CD4-positive, CD25-positive, alpha-beta regulatory T cell (primary cell): ENCODE results near the gene CLIP4. TPM values are rescaled to one million over a fixed set of nuclear protein-coding genes. Genes with fewer than 3 reads are reported as not detected.

Experiments
- ATAC-seq, 2 donors: fragments of 150-1000 bp; cut with Tn5 transposase; one replicate each; pipeline ENCODE4 v1.10.0; 2021; ENCODE audit warnings: low read depth in 2 of 2, moderate number of reproducible peaks in 2 of 2, moderate library complexity in 1 of 2
- DNase-seq, 3 donors: peaks; one replicate each; pipeline versions ENCODE4 v3.0.0 to v3.0.0-alpha.2; 2012 to 2022; ENCODE audit warnings: mixed read lengths in 1 of 3
- H3K27ac ChIP-seq: one replicate; pipeline ENCODE4 v1.7.0; 2013; ENCODE audit warnings: mild to moderate bottlenecking, low read length; ENCODE audit not compliant: insufficient read depth, poor library complexity, severe bottlenecking
- H3K27me3 ChIP-seq: one replicate; pipeline ENCODE4 v1.7.0; 2013; ENCODE audit warnings: low read length; ENCODE audit not compliant: control insufficient read depth, insufficient read depth
- H3K36me3 ChIP-seq: one replicate; pipeline ENCODE4 v1.7.0; 2013; ENCODE audit warnings: mild to moderate bottlenecking, low read length, moderate library complexity; ENCODE audit not compliant: control insufficient read depth, insufficient read depth
- H3K4me1 ChIP-seq: 2 replicates; pipeline ENCODE4 v1.7.0; 2013; ENCODE audit warnings: mild to moderate bottlenecking, low read length; ENCODE audit not compliant: insufficient read depth, control insufficient read depth, poor library complexity, severe bottlenecking
- H3K4me3 ChIP-seq: one replicate; pipeline ENCODE4 v1.7.0; 2013; ENCODE audit warnings: low read depth, mild to moderate bottlenecking, low read length, moderate library complexity
- H3K9me3 ChIP-seq, 2 experiments: 1 replicate in 1 of 2; 2 replicates in 1 of 2; pipeline ENCODE4 v1.7.0; 2013; ENCODE audit warnings: low read length in 2 of 2, mild to moderate bottlenecking in 1 of 2, moderate library complexity in 1 of 2; ENCODE audit not compliant: control insufficient read depth in 2 of 2
- H3K27ac Mint-ChIP-seq, 3 donors: one replicate each; pipeline ENCODE4 v1.8.0; 2020 to 2022; ENCODE audit warnings: mild to moderate bottlenecking in 3 of 3, mixed read lengths in 3 of 3, moderate library complexity in 2 of 3
- H3K27me3 Mint-ChIP-seq: one replicate; pipeline ENCODE4 v1.8.0; 2022; ENCODE audit warnings: mild to moderate bottlenecking, mixed read lengths
- H3K36me3 Mint-ChIP-seq: one replicate; pipeline ENCODE4 v1.8.0; 2020; ENCODE audit warnings: mixed read lengths
- H3K4me1 Mint-ChIP-seq, 4 donors: one replicate each; pipeline ENCODE4 v1.8.0; 2020 to 2022; ENCODE audit warnings: mixed read lengths in 4 of 4, mild to moderate bottlenecking in 1 of 4
- H3K4me3 Mint-ChIP-seq, 4 donors: one replicate each; pipeline ENCODE4 v1.8.0; 2020 to 2022; ENCODE audit warnings: mild to moderate bottlenecking in 4 of 4, mixed read lengths in 4 of 4, moderate library complexity in 3 of 4
- H3K9me3 Mint-ChIP-seq, 7 donors: one replicate each; pipeline ENCODE4 v1.8.0; 2020 to 2022; ENCODE audit warnings: mixed read lengths in 7 of 7, mild to moderate bottlenecking in 3 of 7, moderate library complexity in 2 of 7
- polyA plus RNA-seq, 4 donors: library from polyadenylated mRNA; unstranded; fragments of 300-500 nt; fragmentation: Illumina TruSeq; gene quantifications; one replicate each; pipeline ENCODE4 v1.2.3, GENCODE V29; 2021
- total RNA-seq: library from RNA; stranded (reverse); gene quantifications from one replicate; pipeline ENCODE4 v1.2.3, GENCODE V29; 2022

The CLIP4 gene
- total and polyA plus RNA-seq, 5 donors from 2014 or later = 13.5 to 37.7 (median 17.3) TPM

DNA sequence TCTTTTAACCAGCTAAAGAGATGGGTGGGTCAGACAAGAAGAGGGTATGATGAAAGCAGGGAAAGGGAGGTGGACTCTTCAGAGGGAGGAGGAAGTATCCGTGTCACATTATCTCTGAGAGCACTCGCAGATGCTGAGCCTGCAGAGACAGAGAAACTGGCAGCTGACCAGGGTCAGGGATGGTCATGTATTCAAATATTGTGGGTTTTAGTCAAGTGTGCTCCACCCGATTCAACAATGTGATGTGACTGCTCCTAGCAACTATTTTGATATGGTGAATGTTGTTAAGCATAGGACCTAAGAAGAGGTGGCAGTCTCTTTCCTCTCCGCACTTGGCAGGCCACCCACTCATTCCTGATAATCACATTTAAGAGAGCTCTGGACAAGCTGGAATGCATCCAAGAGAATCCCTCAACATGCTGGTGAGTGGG, 1.3 kb upstream of the CLIP4 start:
- Mint-ChIP-seq H3K9me3 (no peaks in the 10 kb centered on the region), H3K4me1 (peaks cover 14 to 43% (median 26%) of the 10 kb centered on the region in 4 donors), H3K27me3 (peaks cover 15% of the 10 kb centered on the region), H3K27ac (peak overlapping the region; percentile 74 to 96 (median 90)), H3K36me3 (peaks cover 3% of the 10 kb centered on the region), H3K4me3 (peak overlapping the region; percentile 92 to 97 (median 93))
- no peaks in the 10 kb centered on the region for H3K27me3 ChIP-seq
- peaks cover 21% of the 10 kb centered on the region for H3K4me1 ChIP-seq
- no peaks in the 10 kb centered on the region for H3K9me3 ChIP-seq
- ATAC-seq = no peak
- no peak overlapping the region for H3K27ac ChIP-seq
- no peak for DNase-seq
- no peak overlapping the region for H3K4me3 ChIP-seq
- no peaks in the 10 kb centered on the region for H3K36me3 ChIP-seq

DNA sequence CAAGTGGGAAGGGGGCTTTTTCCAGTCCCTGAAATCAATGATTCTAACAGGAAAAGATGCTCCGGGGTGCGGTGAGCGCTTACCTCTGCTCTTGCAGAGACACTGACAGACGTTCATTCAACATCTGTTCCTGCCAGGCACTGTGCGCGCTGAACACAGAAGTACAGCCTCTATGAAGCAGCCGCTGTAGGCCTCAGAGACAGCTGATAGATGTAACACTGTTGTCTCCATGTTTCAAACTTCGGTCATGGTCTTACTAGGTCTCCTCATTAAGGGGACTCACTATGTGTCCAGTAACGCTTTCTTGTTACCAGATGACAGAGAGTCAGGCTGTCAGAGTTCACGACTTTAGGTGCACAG, 649 bp upstream of the CLIP4 start:
- Histone ChIP-seq H3K27ac (peak overlapping the region; percentile 61), H3K4me3 (peak overlapping the region; percentile 60), H3K9me3 (no peaks in the 10 kb centered on the region), H3K4me1 (peaks cover 27% of the 10 kb centered on the region), H3K36me3 (no peaks in the 10 kb centered on the region), H3K27me3 (no peaks in the 10 kb centered on the region)
- Mint-ChIP-seq H3K4me1 (peaks cover 14 to 49% (median 33%) of the 10 kb centered on the region in 4 donors), H3K36me3 (peaks cover 3% of the 10 kb centered on the region), H3K27ac (peak overlapping the region; percentile 89 to 96 (median 90)), H3K9me3 (no peaks in the 10 kb centered on the region), H3K4me3 (peak overlapping the region; percentile 92 to 97 (median 93)), H3K27me3 (peaks cover 11% of the 10 kb centered on the region)
- DNase-seq (no peak), ATAC-seq (no peak)

DNA sequence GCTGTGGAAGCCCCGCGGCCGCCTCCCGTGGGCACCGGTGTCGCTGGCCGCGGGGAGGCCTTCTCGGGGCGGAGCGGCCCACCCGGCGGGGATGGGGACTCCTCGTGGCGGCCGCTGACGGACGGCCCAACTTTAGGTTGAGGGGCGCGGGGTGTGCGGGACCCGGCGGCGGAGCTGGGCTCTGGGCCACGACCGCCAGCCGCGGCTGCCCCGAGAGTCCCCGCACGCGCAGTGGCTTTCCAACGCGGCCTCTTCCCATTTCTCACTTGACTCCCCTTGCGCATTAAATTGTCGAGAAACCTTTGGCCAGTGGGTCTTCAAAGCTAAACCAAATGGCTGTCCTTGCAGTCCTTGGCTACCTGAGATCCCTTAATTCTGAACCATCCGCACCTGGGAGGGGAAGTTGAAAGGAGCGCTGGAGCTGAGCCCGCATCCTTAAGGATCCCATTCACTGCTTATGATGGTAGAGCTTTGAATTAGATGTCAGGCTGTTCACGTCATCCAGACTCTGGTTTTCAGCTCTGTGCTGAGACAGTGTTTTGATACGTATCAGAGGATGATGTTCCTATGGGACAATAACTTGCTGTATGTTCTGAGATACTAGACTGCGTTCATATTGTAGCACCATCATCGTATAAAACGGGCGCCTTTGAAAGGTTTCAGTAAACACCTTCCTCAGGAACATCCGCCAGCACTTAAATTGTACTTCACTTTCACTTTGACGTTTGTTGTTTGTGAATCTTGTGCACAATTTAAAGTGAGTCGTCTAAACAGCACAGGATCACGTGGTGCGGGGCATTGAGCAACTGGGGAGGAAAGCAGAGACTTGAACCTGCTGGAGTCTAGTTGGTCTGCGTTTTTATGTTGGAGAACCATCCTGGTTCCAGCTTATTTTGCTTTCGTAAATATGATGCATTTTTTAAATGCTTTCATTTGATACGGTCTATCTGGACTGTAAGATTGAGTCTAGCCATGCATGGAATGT, 874 bp downstream of the CLIP4 start:
- Mint-ChIP-seq H3K27ac (peak overlapping the region; percentile 95 to 97 (median 97)), H3K27me3 (peaks cover 4% of the 10 kb centered on the region), H3K9me3 (no peaks in the 10 kb centered on the region), H3K36me3 (no peaks in the 10 kb centered on the region), H3K4me1 (peaks cover 17 to 61% (median 42%) of the 10 kb centered on the region in 4 donors), H3K4me3 (peak overlapping the region; percentile 92 to 96 (median 95))
- peak; percentile 42 to 93 (median 75) for DNase-seq
- no peaks in the 10 kb centered on the region for H3K27me3 ChIP-seq
- peak; percentile 63 to 66 for ATAC-seq
- H3K9me3 ChIP-seq = no peaks in the 10 kb centered on the region
- H3K4me3 ChIP-seq = peak overlapping the region; percentile 98
- peak overlapping the region; percentile 65 for H3K27ac ChIP-seq
- H3K4me1 ChIP-seq = peaks cover 27% of the 10 kb centered on the region
- H3K36me3 ChIP-seq = no peaks in the 10 kb centered on the region

DNA sequence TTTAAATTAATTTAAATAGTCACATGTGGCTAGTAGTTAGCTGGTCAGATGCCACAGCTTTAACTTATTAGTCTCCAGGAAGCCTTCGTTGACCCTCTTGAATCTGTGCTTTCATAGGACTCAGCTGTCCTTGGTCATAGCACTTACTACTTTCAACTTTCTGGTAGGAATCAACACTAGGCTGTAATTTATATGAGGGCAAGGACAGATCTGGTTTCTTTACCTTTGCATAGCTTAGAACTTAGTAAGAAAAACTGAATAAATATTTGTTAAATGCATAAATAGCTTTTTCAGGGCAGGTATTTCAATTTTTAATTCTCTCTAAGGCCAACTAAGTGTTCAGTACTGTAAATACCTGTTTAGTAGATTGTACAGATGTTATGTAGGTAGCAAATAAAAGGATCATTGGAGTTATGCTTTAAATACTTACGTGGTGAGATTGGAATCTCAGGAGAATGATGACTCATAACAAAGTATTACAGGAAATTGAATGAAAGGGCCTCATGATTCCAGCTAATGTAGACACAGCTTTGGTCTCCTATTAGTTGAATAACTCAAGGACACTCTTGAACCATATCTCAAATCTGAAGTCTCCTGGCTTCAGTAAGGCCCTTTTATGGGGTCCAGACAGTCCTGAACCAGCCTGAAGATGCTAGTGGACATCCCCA, 2.6 kb downstream of the CLIP4 start:
- Mint-ChIP-seq H3K36me3 (peaks cover 11% of the 10 kb centered on the region), H3K4me3 (peak overlapping the region; percentile 7 to 96 (median 60)), H3K27me3 (no peaks in the 10 kb centered on the region), H3K4me1 (peaks cover 17 to 58% (median 43%) of the 10 kb centered on the region in 4 donors), H3K27ac (peak overlapping the region in 1 of 3 donors; percentile 97), H3K9me3 (peaks cover 0 to 1% (median 0%) of the 10 kb centered on the region in 7 donors)
- Histone ChIP-seq H3K27me3 (no peaks in the 10 kb centered on the region), H3K9me3 (no peaks in the 10 kb centered on the region), H3K27ac (no peak overlapping the region), H3K36me3 (peaks cover 6% of the 10 kb centered on the region), H3K4me3 (peak overlapping the region; percentile 14), H3K4me1 (peaks cover 27% of the 10 kb centered on the region)
- ATAC-seq (no peak), DNase-seq (no peak)

DNA sequence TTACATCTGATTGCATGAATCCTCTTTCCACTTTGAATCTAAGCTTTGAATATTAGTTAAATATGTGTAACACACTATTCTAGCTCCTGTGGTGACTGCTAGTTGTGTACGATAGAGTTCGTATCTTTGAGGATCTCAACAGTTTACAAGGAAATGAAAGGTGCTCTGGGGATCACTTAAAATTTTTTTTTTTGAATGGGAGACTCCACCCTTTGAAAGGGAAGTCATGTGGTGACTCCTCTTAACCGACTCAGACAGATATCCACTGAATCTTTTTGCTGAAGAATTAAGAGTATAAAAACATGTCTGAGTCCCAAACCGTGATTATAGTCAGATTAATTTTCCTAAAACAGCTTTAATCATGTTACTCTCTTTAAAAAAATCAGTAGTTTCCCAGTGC, 4.0 kb downstream of the CLIP4 start:
- H3K4me1 ChIP-seq = peaks cover 27% of the 10 kb centered on the region
- Mint-ChIP-seq H3K36me3 (peaks cover 23% of the 10 kb centered on the region), H3K4me1 (peaks cover 19 to 56% (median 44%) of the 10 kb centered on the region in 4 donors), H3K9me3 (peaks cover 3 to 11% (median 5%) of the 10 kb centered on the region in 7 donors), H3K4me3 (peak overlapping the region in 1 of 4 donors; percentile 15), H3K27me3 (no peaks in the 10 kb centered on the region), H3K27ac (no peak overlapping the region)
- H3K36me3 ChIP-seq = peaks cover 19% of the 10 kb centered on the region
- H3K27ac ChIP-seq = no peak overlapping the region
- peaks cover 8 to 10% of the 10 kb centered on the region in 2 experiments for H3K9me3 ChIP-seq
- ATAC-seq = no peak
- H3K27me3 ChIP-seq = no peaks in the 10 kb centered on the region
- H3K4me3 ChIP-seq = no peak overlapping the region
- peak in 1 of 3 donors; percentile 58 for DNase-seq

DNA sequence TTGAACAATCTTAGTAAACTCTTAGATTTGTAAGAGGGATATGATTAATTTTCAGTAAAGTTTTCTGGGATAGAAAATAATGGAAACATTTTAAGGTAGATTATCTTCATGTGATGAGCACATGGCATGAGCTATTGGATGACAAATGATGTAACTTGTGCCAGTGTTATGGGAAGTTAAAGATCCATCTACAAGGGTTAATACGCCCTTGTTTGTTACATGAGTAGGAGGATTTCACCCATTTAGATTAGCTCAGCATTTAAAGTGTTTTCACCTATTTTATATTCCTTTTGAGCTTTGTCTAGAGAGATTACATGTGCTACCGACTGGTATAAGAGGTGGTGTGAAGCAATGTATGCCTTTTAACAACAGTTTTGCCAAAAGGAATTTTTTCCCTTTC, 5.6 kb downstream of the CLIP4 start:
- H3K4me3 ChIP-seq = no peak overlapping the region
- H3K27ac ChIP-seq = no peak overlapping the region
- Mint-ChIP-seq H3K27ac (no peak overlapping the region), H3K9me3 (peaks cover 3 to 14% (median 5%) of the 10 kb centered on the region in 7 donors), H3K27me3 (no peaks in the 10 kb centered on the region), H3K4me3 (no peak overlapping the region), H3K36me3 (peaks cover 39% of the 10 kb centered on the region), H3K4me1 (peaks cover 20 to 55% (median 41%) of the 10 kb centered on the region in 4 donors)
- H3K36me3 ChIP-seq = peaks cover 29% of the 10 kb centered on the region
- ATAC-seq (no peak), DNase-seq (no peak)
- H3K9me3 ChIP-seq = peaks cover 15% of the 10 kb centered on the region in 2 experiments
- H3K27me3 ChIP-seq = no peaks in the 10 kb centered on the region
- H3K4me1 ChIP-seq = peaks cover 21% of the 10 kb centered on the region

DNA sequence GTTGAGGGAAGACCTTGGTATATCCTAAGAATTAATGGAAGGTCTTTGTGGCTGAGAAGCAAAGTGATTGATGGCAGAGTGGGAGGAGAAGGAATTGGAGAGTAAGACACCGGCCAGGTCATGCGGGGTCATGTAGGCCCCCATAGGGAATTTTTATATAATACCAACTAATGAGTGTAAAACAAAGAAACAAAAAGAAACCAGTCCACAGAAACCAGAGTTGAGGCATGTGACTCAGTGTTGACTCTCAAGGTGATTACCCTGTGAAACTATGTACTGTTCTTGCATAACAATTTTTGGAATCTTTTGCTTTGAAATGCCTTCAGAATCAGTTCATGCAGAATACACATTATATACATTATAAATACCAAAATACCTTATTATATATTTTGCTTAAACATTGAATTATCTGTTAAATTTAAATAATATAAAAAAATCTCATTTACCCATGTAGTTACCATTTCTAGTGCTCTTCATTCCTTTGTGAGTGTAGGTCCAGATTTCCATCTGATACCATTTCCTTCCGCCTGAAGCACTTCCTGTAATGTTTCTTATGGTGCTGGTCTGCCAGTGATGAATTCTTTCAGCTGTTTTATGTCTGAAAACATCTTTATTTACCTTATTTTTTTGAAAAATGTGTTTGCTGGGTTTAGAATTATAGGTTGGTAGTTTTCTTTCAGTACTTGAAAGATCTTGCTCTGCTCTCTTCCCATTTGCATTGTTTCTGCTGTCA, 8.6 kb downstream of the CLIP4 start:
- peaks cover 35% of the 10 kb centered on the region for H3K36me3 ChIP-seq
- H3K4me3 ChIP-seq = no peak overlapping the region
- peaks cover 15% of the 10 kb centered on the region in 2 experiments for H3K9me3 ChIP-seq
- peaks cover 3 to 14% (median 5%) of the 10 kb centered on the region in 7 donors for H3K9me3 Mint-ChIP-seq
- H3K27ac ChIP-seq = no peak overlapping the region
- DNase-seq (no peak), ATAC-seq (no peak)
- H3K4me1 Mint-ChIP-seq = peaks cover 16 to 43% (median 36%) of the 10 kb centered on the region in 4 donors
- H3K27me3 ChIP-seq = no peaks in the 10 kb centered on the region
- H3K4me3 Mint-ChIP-seq = no peak overlapping the region
- H3K27me3 Mint-ChIP-seq = no peaks in the 10 kb centered on the region
- peaks cover 52% of the 10 kb centered on the region for H3K36me3 Mint-ChIP-seq
- H3K4me1 ChIP-seq = peaks cover 7% of the 10 kb centered on the region
- H3K27ac Mint-ChIP-seq = no peak overlapping the region
